ENCODE data around the gene TRIP4.

Gene TRIP4

GRCh38 chr15:64361259-64361658 lies 26.4 kb upstream of the TRIP4 start:
- TF ChIP-seq REST (IDR thresholded peaks at IDR 0.05; ENCODE audit: low read depth), result no peak
- TF ChIP-seq CEBPB (IDR thresholded peaks at IDR 0.05), result no peak
- TF ChIP-seq ZBTB7A (IDR thresholded peaks at IDR 0.05; ENCODE audit: low read depth), result no peak
- TF ChIP-seq TAF1 (IDR thresholded peaks at IDR 0.05; ENCODE audit: low read depth), result no peak
- no peak for TF ChIP-seq YY1 (IDR thresholded peaks at IDR 0.05; ENCODE audit: low read depth)
- TF ChIP-seq USF1 (IDR thresholded peaks at IDR 0.05), result no peak
- no peak for TF ChIP-seq FOXM1 (IDR thresholded peaks at IDR 0.05; ENCODE audit: borderline replicate concordance, low read depth)
- TF ChIP-seq RAD21 (IDR thresholded peaks at IDR 0.05; ENCODE audit: low read depth), result no peak
- TF ChIP-seq EP300 (IDR thresholded peaks at IDR 0.05; ENCODE audit: borderline replicate concordance), result no peak
- no peak for TF ChIP-seq MAX (IDR thresholded peaks at IDR 0.05)

GRCh38 chr15:64369078-64369607 lies 18.5 kb upstream of the TRIP4 start:
- TF ChIP-seq RAD21 (IDR thresholded peaks at IDR 0.05; ENCODE audit: low read depth), result no peak
- TF ChIP-seq CEBPB (IDR thresholded peaks at IDR 0.05), result no peak
- TF ChIP-seq USF1 (IDR thresholded peaks at IDR 0.05), result no peak
- no peak for TF ChIP-seq EP300 (IDR thresholded peaks at IDR 0.05; ENCODE audit: borderline replicate concordance)
- no peak for TF ChIP-seq ZBTB7A (IDR thresholded peaks at IDR 0.05; ENCODE audit: low read depth)
- TF ChIP-seq CREB1 (IDR thresholded peaks at IDR 0.05; ENCODE audit: low read depth), result no peak
- TF ChIP-seq TAF1 (IDR thresholded peaks at IDR 0.05; ENCODE audit: low read depth), result no peak
- TF ChIP-seq REST (IDR thresholded peaks at IDR 0.05; ENCODE audit: low read depth), result no peak
- TF ChIP-seq TCF12 (IDR thresholded peaks at IDR 0.05; ENCODE audit: low read depth), result no peak
- no peak for TF ChIP-seq MAX (IDR thresholded peaks at IDR 0.05)
- TF ChIP-seq TEAD4 (IDR thresholded peaks at IDR 0.05), result no peak
- TF ChIP-seq YY1 (IDR thresholded peaks at IDR 0.05; ENCODE audit: low read depth), result no peak
- TF ChIP-seq EGR1 (IDR thresholded peaks at IDR 0.05), result no peak
- no peak for TF ChIP-seq NFIC (IDR thresholded peaks at IDR 0.05)
- TF ChIP-seq FOXM1 (IDR thresholded peaks at IDR 0.05; ENCODE audit: borderline replicate concordance, low read depth), result no peak

- TF ChIP-seq TCF12 (IDR thresholded peaks at IDR 0.05; ENCODE audit: low read depth) (no peak), RAD21 (IDR thresholded peaks at IDR 0.05; ENCODE audit: low read depth) (no peak), CREB1 (IDR thresholded peaks at IDR 0.05; ENCODE audit: low read depth) (no peak), EP300 (IDR thresholded peaks at IDR 0.05; ENCODE audit: borderline replicate concordance) (no peak), EGR1 (IDR thresholded peaks at IDR 0.05) (no peak), MAX (IDR thresholded peaks at IDR 0.05) (no peak), USF1 (IDR thresholded peaks at IDR 0.05) (no peak), FOXM1 (IDR thresholded peaks at IDR 0.05; ENCODE audit: borderline replicate concordance, low read depth) (no peak), CEBPB (IDR thresholded peaks at IDR 0.05) (no peak), REST (IDR thresholded peaks at IDR 0.05; ENCODE audit: low read depth) (no peak)
Observed at GRCh38 chr15:64373360-64373759, 14.3 kb upstream of the TRIP4 start.

Measured in Ishikawa (cell line).